C4-2B (cell line): Measurements from ENCODE around the gene ANAPC1.
"Not testable (repeated sequence)": the region's sequence is repeated elsewhere in the genome, so short reads cannot be mapped to it uniquely, and the experiment has no call there.

Source experiments
- ZFX ChIP-seq: fragments of 450-650 bp; IDR thresholded peaks from 2 replicates; pipeline ENCODE4 v1.6.1; 2017
- TF ChIP-seq, protein P1 (sequence below): fragments of 450-650 bp; conservative IDR thresholded peaks from 2 replicates; pipeline ENCODE4 v1.5.1; 2017; ENCODE audit warnings: mild to moderate bottlenecking

DNA sequence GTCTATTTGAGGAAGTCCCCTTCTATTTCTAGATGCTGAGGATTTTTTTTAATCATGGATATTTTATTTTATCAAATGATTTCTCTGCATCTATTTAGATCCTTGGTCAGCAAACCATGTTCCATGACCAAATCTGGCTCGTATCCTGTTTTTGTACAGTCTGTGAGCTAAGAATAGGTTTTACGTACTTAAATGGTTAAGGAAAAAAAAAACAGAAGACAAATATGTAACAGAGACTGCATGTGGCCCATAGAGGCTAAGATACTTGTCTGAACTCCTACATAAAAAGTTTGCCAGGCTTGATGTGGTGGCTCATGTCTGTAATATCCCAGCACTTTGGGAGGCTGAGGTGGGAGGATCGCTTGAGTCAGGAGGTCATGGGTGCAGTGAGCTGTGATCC, 31.4 kb downstream of the ANAPC1 start:
- TF ChIP-seq, protein P1, sequence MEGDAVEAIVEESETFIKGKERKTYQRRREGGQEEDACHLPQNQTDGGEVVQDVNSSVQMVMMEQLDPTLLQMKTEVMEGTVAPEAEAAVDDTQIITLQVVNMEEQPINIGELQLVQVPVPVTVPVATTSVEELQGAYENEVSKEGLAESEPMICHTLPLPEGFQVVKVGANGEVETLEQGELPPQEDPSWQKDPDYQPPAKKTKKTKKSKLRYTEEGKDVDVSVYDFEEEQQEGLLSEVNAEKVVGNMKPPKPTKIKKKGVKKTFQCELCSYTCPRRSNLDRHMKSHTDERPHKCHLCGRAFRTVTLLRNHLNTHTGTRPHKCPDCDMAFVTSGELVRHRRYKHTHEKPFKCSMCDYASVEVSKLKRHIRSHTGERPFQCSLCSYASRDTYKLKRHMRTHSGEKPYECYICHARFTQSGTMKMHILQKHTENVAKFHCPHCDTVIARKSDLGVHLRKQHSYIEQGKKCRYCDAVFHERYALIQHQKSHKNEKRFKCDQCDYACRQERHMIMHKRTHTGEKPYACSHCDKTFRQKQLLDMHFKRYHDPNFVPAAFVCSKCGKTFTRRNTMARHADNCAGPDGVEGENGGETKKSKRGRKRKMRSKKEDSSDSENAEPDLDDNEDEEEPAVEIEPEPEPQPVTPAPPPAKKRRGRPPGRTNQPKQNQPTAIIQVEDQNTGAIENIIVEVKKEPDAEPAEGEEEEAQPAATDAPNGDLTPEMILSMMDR, result not testable (repeated sequence)
- not testable (repeated sequence) for TF ChIP-seq ZFX
